K562 (cell line): ENCODE data around the gene NLRP9. TPM values are rescaled to one million over a fixed set of nuclear protein-coding genes. Genes with fewer than 3 reads are reported as not detected.
A peak's percentile ranks its signal among the peaks of the same experiment; 100 is the strongest.

Source experiments
- BCOR ChIP-seq: fragments of 450-650 bp; IDR thresholded peaks from 2 replicates; pipeline ENCODE4 v1.6.1; 2016
- ESRRA ChIP-seq: fragments of 450-650 bp; IDR thresholded peaks from 2 replicates; pipeline ENCODE4 v1.6.1; 2014; ENCODE audit warnings: low read depth, mild to moderate bottlenecking, moderate library complexity, borderline replicate concordance
- EZH2 ChIP-seq: IDR thresholded peaks from 2 replicates; pipeline ENCODE4 v1.6.1; 2012; ENCODE audit warnings: low read depth, mild to moderate bottlenecking, inconsistent platforms, low read length, borderline replicate concordance
- GTF2F1 ChIP-seq: IDR thresholded peaks from 2 replicates; pipeline ENCODE4 v1.6.1; 2011; ENCODE audit warnings: low read depth, low read length, improper control_type of control experiment
- KAT2B ChIP-seq: IDR thresholded peaks from one replicate; pipeline ENCODE4 v1.6.1; 2012; ENCODE audit warnings: low read depth, mild to moderate bottlenecking, control low read depth, inconsistent platforms, low read length, moderate library complexity
- NBN ChIP-seq: fragments of 450-650 bp; IDR thresholded peaks from 2 replicates; pipeline ENCODE4 v1.6.1; 2016; ENCODE audit warnings: low read depth, mild to moderate bottlenecking
- PHF20 ChIP-seq: fragments of 450-650 bp; IDR thresholded peaks from 2 replicates; pipeline ENCODE4 v1.6.1; 2018; ENCODE audit not compliant: partially characterized antibody
- POLR2AphosphoS5 ChIP-seq: IDR thresholded peaks from 2 replicates; pipeline ENCODE4 v1.6.1; 2011; ENCODE audit warnings: mild to moderate bottlenecking, low read depth, low read length, moderate library complexity; ENCODE audit not compliant: control insufficient read depth, insufficient read depth
- SMC3 ChIP-seq: conservative IDR thresholded peaks from 2 replicates; pipeline ENCODE4 v1.6.1; 2011; ENCODE audit warnings: low read depth, low read length, improper control_type of control experiment; ENCODE audit not compliant: insufficient read depth
- TEAD1 ChIP-seq, 2 experiments: fragments of 450-650 bp in 1 of 2; sonication (generic) in 1 of 2; formaldehyde crosslinking; IDR thresholded peaks; 2 replicates each; pipeline versions ENCODE4 v1.4.0 to v1.8.0; 2020 to 2022; ENCODE audit warnings: mild to moderate bottlenecking in 2 of 2, missing genetic modification reagents in 1 of 2
- XRCC4 ChIP-seq: IDR thresholded peaks from one replicate; pipeline ENCODE4 v1.6.1; 2011; ENCODE audit not compliant: insufficient read depth, insufficient read length; ENCODE audit errors: extremely low read depth
- ZNF121 ChIP-seq: sonication (generic); formaldehyde crosslinking; conservative IDR thresholded peaks from 2 replicates; pipeline ENCODE4 v1.8.0; 2022; ENCODE audit warnings: missing genetic modification reagents
- ZNF408 ChIP-seq: fragments of 250-450 bp; sonication (Bioruptor Pico); IDR thresholded peaks from 2 replicates; pipeline ENCODE4 v1.4.0; 2020; ENCODE audit warnings: low read depth, mild to moderate bottlenecking, moderate library complexity
- ZNF76 ChIP-seq: fragments of 250-450 bp; sonication (Bioruptor Pico); IDR thresholded peaks from 2 replicates; pipeline ENCODE4 v1.4.0; 2020; ENCODE audit warnings: mild to moderate bottlenecking, moderate library complexity, borderline replicate concordance
- polyA plus RNA-seq, 8 experiments: library from polyadenylated mRNA; depleted of rRNA in 4 of 8; stranded (reverse) in 5 of 8; unstranded in 3 of 8; fragments of >200 nt; fragmentation: Nextera tagmentation in 2 of 8; fragmentation: Illumina TruSeq in 1 of 8; extraction: Ambion mirVana in 2 of 8; extraction: Trizol in 1 of 8; gene quantifications; 2 replicates each; pipeline versions ENCODE4 v1.2.1 to v1.2.3, GENCODE V29; 2011 to 2014; ENCODE audit warnings: inconsistent platforms in 1 of 8, missing spikeins in 1 of 8
- total RNA-seq, 7 experiments: library from RNA; depleted of rRNA in 6 of 7; stranded (reverse); fragments of >200 nt in 6 of 7; fragmentation: Illumina TruSeq in 2 of 7; extraction: Trizol in 2 of 7; gene quantifications; 2 replicates each; pipeline versions ENCODE4 v1.2.1 to v1.2.3, GENCODE V29; 2011 to 2021; ENCODE audit warnings: low replicate concordance in 1 of 7
- TF ChIP-seq, protein P1 (sequence below): sonication (generic); formaldehyde crosslinking; IDR thresholded peaks from 2 replicates; pipeline ENCODE4 v1.8.0; 2022; ENCODE audit warnings: mild to moderate bottlenecking, missing genetic modification reagents
- TF ChIP-seq, protein P2 (sequence below), 2 experiments: fragments of 150-350 bp in 1 of 2; IDR thresholded peaks; 2 replicates each; pipeline ENCODE4 v1.6.1; 2012 to 2016; ENCODE audit warnings: low read depth in 2 of 2, low read length in 2 of 2, mild to moderate bottlenecking in 1 of 2, moderate library complexity in 1 of 2
- TF ChIP-seq, protein P3 (sequence below): sonication (generic); formaldehyde crosslinking; IDR thresholded peaks from 2 replicates; pipeline ENCODE4 v1.9.0; 2022; ENCODE audit warnings: mild to moderate bottlenecking, missing genetic modification reagents
- TF ChIP-seq, protein P4 (sequence below): fragments of 450-650 bp; IDR thresholded peaks from 2 replicates; pipeline ENCODE4 v1.6.1; 2016; ENCODE audit warnings: antibody characterized with exemption

The NLRP9 gene
- total and polyA plus RNA-seq, 9 of the 15 experiments (the other 6 are each of a cell fraction or from before 2014, with no cell fraction given), result not detected

DNA sequence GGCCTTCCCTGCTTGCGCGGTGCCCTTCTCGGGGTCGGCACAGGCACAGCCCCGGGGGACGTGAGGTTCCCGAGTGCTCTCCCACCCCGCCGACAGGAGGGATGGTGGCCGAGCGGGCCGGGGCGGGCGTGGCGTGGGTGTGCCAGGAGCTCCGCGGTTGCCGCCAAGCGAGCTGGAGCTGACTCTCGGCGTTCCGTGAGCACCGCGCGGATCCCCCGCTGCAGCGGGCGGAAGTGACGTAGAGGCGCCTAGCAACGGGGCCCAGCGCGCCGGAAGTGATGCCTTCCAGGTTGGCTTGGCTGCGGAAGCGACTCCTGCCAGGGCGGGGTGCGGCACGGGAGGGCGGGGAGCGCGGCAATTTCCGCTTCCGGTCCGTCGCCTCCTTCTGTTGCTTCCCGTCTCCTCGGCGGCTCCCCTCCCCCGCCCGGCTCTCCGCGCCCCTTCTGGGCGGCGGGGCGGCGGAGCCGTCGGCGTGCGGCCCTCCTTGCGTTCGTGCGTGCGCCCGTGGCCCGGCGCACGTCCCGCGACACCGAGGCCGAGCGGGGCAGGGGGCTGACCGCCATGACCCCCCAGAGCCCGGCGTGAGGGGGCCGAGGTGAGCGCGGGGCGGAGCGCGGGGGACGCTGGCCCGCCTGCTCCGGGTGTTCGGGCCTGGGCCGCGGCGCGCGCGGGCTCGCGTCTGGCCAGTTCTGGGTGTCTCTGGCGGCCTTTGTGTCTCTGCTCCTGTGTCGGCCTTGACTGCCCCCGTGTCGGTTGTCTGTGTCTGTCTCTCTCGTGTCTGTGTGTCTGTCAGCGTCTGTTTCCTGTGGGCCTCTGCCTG, 63.2 kb downstream of the NLRP9 start, which contains the start of gene EPN1 (continued):
- TF ChIP-seq, protein P1, sequence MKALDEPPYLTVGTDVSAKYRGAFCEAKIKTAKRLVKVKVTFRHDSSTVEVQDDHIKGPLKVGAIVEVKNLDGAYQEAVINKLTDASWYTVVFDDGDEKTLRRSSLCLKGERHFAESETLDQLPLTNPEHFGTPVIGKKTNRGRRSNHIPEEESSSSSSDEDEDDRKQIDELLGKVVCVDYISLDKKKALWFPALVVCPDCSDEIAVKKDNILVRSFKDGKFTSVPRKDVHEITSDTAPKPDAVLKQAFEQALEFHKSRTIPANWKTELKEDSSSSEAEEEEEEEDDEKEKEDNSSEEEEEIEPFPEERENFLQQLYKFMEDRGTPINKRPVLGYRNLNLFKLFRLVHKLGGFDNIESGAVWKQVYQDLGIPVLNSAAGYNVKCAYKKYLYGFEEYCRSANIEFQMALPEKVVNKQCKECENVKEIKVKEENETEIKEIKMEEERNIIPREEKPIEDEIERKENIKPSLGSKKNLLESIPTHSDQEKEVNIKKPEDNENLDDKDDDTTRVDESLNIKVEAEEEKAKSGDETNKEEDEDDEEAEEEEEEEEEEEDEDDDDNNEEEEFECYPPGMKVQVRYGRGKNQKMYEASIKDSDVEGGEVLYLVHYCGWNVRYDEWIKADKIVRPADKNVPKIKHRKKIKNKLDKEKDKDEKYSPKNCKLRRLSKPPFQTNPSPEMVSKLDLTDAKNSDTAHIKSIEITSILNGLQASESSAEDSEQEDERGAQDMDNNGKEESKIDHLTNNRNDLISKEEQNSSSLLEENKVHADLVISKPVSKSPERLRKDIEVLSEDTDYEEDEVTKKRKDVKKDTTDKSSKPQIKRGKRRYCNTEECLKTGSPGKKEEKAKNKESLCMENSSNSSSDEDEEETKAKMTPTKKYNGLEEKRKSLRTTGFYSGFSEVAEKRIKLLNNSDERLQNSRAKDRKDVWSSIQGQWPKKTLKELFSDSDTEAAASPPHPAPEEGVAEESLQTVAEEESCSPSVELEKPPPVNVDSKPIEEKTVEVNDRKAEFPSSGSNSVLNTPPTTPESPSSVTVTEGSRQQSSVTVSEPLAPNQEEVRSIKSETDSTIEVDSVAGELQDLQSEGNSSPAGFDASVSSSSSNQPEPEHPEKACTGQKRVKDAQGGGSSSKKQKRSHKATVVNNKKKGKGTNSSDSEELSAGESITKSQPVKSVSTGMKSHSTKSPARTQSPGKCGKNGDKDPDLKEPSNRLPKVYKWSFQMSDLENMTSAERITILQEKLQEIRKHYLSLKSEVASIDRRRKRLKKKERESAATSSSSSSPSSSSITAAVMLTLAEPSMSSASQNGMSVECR (CRISPR knock-in tag), result peak; percentile 88
- TF ChIP-seq, protein P2, sequence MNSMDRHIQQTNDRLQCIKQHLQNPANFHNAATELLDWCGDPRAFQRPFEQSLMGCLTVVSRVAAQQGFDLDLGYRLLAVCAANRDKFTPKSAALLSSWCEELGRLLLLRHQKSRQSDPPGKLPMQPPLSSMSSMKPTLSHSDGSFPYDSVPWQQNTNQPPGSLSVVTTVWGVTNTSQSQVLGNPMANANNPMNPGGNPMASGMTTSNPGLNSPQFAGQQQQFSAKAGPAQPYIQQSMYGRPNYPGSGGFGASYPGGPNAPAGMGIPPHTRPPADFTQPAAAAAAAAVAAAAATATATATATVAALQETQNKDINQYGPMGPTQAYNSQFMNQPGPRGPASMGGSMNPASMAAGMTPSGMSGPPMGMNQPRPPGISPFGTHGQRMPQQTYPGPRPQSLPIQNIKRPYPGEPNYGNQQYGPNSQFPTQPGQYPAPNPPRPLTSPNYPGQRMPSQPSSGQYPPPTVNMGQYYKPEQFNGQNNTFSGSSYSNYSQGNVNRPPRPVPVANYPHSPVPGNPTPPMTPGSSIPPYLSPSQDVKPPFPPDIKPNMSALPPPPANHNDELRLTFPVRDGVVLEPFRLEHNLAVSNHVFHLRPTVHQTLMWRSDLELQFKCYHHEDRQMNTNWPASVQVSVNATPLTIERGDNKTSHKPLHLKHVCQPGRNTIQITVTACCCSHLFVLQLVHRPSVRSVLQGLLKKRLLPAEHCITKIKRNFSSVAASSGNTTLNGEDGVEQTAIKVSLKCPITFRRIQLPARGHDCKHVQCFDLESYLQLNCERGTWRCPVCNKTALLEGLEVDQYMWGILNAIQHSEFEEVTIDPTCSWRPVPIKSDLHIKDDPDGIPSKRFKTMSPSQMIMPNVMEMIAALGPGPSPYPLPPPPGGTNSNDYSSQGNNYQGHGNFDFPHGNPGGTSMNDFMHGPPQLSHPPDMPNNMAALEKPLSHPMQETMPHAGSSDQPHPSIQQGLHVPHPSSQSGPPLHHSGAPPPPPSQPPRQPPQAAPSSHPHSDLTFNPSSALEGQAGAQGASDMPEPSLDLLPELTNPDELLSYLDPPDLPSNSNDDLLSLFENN (IDR thresholded peaks at IDR 0.05; ENCODE audit: low read depth in 2 of 2, low read length in 2 of 2), result no peak
- TF ChIP-seq KAT2B (no peak), SMC3 (no peak), TEAD1 (CRISPR knock-in tag; IDR thresholded peaks at IDR 0.05) (0 out of 4 replicates have a peak, but pooled peaks of 1 of the 2 experiments have one; percentile 11), BCOR (no peak), ZNF408 (no peak), PHF20 (peak; percentile 76), GTF2F1 (no peak), XRCC4 (no peak), ESRRA (peak; percentile 66; the same call in 1 of the 2 replicates), POLR2AphosphoS5 (peak; percentile 80), NBN (no peak), ZNF121 (CRISPR knock-in tag) (no peak), EZH2 (no peak), ZNF76 (no peak)
- TF ChIP-seq, protein P3, sequence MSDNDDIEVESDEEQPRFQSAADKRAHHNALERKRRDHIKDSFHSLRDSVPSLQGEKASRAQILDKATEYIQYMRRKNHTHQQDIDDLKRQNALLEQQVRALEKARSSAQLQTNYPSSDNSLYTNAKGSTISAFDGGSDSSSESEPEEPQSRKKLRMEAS (CRISPR knock-in tag), result peak; percentile 10; the same call in 1 of the 2 replicates
- TF ChIP-seq, protein P4, sequence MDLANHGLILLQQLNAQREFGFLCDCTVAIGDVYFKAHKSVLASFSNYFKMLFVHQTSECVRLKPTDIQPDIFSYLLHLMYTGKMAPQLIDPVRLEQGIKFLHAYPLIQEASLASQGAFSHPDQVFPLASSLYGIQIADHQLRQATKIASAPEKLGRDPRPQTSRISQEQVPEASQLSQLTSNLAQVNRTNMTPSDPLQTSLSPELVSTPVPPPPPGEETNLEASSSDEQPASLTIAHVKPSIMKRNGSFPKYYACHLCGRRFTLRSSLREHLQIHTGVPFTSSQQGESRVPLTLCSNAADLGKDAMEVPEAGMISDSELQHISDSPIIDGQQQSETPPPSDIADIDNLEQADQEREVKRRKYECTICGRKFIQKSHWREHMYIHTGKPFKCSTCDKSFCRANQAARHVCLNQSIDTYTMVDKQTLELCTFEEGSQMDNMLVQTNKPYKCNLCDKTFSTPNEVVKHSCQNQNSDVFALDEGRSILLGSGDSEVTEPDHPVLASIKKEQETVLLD, result no peak
